GM20431 (cell line): ENCODE data around the gene NOVA2.

Experiments
- in situ Hi-C: fragments of 300-500 bp; cut with MseI, MboI; formaldehyde crosslinking; loops from one replicate; pipeline ENCODE4 v1.15.0; 2020; ENCODE audit warnings: low sequenced_read_pairs; ENCODE audit not compliant: unreplicated experiment

NOVA2 gene

GRCh38 chr19:45929247-45929646 lies 44.4 kb downstream of the NOVA2 start:
- in situ Hi-C loops: no loop called here

GRCh38 chr19:45927565-45928261 lies 46.0 kb downstream of the NOVA2 start:
- in situ Hi-C loops: no loop called here

GRCh38 chr19:45924891-45925447 lies 48.7 kb downstream of the NOVA2 start:
- in situ Hi-C loops: no loop called here

DNA sequence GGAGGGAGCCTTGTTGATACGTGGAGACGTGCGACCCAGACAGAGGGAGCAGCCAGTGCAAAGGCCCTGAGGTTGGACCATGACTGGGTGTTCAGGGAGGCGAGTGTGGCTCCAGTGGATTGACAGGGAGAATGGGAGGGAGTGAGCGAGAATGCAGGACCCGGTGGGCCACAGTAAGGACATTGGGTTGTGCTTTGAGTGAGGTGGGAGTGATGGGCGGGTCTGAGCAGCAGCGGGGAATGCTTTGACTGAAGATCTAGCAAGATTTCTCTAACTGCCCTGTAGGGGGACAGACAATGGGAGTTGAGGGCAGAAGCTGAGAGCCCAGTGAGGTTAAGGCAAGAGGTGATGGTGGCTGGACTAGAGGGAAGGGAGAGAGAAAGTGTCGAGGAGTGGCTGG lies 51.4 kb downstream of the NOVA2 start:
- in situ Hi-C loops: no loop called here

DNA sequence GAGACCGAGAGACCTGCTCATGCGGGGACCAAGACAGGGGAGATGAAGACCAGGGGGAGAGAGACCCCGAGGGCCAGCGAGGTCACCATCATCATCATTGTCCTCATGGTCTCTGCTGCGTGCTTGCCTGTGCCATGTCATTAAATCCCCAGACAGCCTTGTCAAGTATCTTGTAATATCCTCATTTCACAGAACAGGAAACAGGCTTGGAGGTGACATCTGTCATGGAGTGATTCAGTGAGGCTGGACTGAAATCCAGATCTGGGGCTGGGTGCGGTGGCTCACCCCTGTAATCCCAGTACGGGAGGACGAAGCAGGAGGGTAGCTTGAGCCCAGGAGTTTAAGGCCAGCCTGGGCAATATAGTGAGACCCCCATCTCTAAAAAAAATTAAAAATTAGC lies 53.2 kb downstream of the NOVA2 start:
- in situ Hi-C loops: no loop called here

DNA sequence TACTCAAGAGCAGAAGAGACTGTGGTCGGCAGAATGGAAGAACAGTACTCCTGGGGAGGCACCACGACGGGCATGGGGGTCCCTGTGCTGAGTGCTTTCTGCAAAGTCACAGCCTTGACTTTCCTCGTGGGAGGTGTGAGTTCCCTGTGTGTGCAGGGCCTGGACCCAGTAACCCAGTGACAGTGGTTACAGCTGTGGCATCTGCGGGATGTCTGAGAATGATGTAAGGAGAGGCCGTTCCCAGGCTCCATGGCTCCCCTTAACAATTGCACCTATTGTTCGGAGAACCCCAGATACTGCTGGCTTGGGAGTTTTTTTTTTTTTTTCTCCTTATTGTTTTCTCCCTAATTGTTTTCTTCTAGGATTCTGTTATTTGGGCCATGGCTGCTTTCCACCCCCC lies 54.0 kb downstream of the NOVA2 start:
- in situ Hi-C loops: no loop called here

DNA sequence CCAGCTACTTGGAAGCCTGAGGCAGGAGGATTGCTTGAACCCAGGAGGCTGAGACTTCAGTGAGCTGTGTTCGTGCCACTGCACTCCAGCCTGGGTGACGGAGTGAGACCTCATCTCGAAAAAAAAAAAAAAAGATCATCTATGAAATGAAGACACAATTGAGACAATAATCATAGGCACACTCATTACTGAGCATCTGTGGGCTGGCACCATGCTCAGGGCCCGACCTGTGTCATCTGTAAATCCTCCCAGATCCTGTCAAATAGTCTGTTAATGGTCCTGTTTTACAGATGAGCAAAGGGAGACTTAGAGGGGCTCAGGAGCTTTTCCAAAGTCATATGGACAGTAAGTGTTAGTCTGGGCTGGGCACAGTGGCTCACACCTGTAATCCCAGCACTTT lies 54.9 kb downstream of the NOVA2 start:
- in situ Hi-C loops: no loop called here

GRCh38 chr19:45917421-45918091 lies 56.1 kb downstream of the NOVA2 start:
- in situ Hi-C loops: no loop called here

DNA sequence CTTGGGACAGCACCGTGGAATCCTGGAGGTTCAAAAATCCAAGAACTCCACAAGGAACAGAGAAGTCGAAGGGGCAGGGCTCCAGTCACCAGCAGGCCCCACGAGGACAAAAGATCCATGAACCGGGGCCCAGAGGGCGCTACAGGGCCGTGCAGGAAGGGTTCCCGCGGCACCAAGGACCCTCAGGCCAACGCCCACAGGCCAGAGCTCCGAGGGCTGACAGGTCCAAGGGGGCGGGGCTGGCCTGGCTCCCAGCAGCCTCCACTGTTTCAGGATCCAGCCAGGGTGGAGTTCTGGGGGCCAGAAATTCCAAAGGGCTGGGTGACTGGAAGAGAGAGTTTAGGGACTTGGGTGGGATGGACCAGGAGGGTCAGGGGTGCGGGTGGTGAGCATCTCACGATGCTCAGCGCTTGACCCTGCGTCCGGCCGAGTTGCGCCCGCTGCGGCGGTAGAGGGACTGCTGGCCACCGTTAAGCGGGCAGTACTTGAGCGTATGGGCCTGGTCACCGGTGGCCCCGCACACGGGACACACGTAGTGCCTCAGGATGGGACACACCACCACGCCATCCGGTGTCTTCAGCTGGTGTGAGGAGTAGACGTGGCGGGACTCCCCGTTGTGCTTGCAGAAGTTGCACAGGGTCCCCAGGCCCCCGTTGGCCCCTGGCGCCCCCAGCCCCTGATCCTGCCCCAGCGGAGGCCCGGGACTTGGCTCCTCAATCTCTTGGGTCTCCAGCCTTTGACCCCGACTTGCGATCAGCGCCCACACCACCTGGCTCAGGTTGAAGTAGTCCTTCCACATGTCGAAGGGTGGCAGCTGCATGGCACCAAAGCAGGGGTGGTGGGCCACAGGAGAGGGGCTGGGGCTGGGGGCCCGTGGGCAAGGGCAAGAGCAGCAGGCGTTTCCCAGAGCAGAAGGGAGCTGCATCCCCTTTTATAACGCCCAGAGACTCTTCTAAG lies 59.5 kb downstream of the NOVA2 start, which contains the start of gene NANOS2:
Gene NANOS2, minus strand, starts transcription at position 905 of the 957 bp plus-strand sequence. Its CDS starts 85 bp downstream, at position 820.
- in situ Hi-C loops: no loop called here

DNA sequence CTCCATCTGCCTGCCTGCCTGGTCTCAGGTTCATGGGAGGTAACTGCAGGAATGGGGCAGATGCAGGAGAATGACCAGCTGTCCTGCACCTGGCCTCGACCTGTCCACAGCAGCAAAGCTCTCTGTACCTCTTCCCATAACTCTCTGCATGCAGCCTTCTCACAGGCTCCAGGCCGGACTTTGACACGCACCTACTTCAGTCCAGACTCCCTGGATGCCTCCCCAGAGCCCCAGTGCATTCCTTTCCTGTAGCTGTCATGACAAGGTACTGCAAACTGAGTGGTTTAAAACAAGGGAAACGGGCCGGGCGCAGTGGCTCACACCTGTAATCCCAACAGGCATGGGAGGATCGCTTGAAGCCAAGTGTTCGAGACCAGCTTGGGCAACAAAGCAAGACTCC lies 62.4 kb downstream of the NOVA2 start:
- in situ Hi-C loops: no loop called here

GRCh38 chr19:45908956-45909355 lies 64.7 kb downstream of the NOVA2 start:
- in situ Hi-C loops: no loop called here

- in situ Hi-C loops: no loop called here
These were observed 67.4 kb downstream of the NOVA2 start for GRCh38 chr19:45906221-45906620.

GRCh38 chr19:45905011-45905410 lies 68.7 kb downstream of the NOVA2 start:
- in situ Hi-C loops: no loop called here

GRCh38 chr19:45902651-45903625 lies 70.7 kb downstream of the NOVA2 start:
- in situ Hi-C loops: no loop called here

- in situ Hi-C loops: no loop called here
These were observed 71.6 kb downstream of the NOVA2 start, which contains the start of gene MYPOP for GRCh38 chr19:45901912-45902650. Gene MYPOP, minus strand, starts transcription at chr19:45902613. Its CDS starts 840 bp downstream, at chr19:45901773.

GRCh38 chr19:45901432-45901911 lies 72.2 kb downstream of the NOVA2 start:
- in situ Hi-C loops: no loop called here

DNA sequence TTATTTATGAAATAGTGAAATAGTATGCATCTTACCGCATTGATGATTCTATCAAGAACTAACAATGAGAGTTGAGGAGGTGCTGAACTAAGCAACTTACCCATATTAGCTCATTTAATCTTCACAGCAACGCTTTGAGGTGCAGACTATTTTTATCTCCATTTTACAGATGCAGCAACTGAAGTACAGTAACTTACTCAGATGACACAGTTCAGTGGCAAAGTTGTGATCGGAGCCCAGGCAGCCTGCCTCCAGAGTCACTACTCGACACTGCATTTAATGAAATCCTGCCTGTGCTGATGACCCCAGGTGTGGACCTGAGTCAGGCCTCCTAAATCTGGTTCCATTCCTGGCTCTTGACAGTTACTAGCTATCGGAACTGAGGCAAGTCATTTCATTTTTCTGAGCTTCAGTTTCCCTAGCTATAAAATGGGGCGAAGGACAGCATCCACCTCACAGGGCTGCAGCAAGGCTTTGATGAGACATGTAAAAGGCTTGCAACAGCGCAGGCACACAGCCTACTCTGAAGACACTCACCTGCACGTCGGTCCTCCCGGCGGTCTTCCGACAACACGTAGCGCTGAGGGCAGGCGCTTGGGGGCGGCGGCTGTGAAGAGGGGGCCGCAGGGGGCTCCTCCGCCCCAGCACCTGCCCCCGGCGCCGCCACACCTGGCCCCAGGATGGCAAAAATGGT lies 72.8 kb downstream of the NOVA2 start:
- in situ Hi-C loops: no loop called here
